ENCODE measurements around the gene KRR1.

The KRR1 gene

DNA sequence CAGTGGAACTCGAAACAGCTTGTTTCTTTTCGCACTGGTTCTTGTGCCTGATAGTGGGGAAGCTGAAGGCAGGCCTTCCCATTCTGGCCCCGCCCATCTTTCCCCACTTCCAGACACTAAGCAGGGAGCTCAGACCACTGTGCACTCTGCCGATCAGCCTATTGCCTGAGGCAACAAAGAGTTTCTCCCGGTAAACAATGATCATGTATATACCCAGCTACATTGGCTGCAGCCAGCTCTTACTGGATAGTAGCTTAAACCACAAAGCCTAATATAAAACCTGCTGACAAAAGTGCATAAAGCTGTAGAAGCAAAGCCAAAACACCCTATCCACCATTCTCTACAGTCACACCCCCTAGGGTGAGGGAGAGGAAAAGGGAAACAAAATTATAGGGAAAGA is 55.6 kb downstream of the KRR1 start:
- no peaks in the 10 kb centered on the region for H3K36me3 ChIP-seq (ENCODE audit: low read length)
- no peaks in the 10 kb centered on the region for H3K9me2 ChIP-seq (replicated peaks; ENCODE audit: insufficient read depth, low read length)
- no peaks in the 10 kb centered on the region for H3K79me2 ChIP-seq (ENCODE audit: insufficient read depth, low read length)
- H3F3A ChIP-seq (ENCODE audit: insufficient read depth): no peaks in the 10 kb centered on the region
- no peak overlapping the region for H2AFZ ChIP-seq (ENCODE audit: low read depth, low read length, severe bottlenecking)
- H3K9me3 ChIP-seq (ENCODE audit: insufficient read depth, low read length): no peaks in the 10 kb centered on the region
- H3K27ac ChIP-seq (ENCODE audit: low read depth, low read length): no peak overlapping the region
- no peak overlapping the region for H3K9ac ChIP-seq (ENCODE audit: low read length)
- no peak for TF ChIP-seq CTCF (IDR thresholded peaks at IDR 0.05; ENCODE audit: insufficient read depth, low read length, poor library complexity, severe bottlenecking)
- no peak for TF ChIP-seq EZH2phosphoT487 (conservative IDR thresholded peaks at IDR 0.05; ENCODE audit: low read length)
- no peaks in the 10 kb centered on the region for H3K27me3 ChIP-seq (ENCODE audit: low read length)
- no peak overlapping the region for H3K4me2 ChIP-seq (ENCODE audit: low read depth, low read length, poor library complexity, severe bottlenecking)
- H4K20me1 ChIP-seq (ENCODE audit: low read depth, low read length): no peaks in the 10 kb centered on the region
- H3K4me3 ChIP-seq (ENCODE audit: insufficient read depth, low read length, poor library complexity, severe bottlenecking): no peak overlapping the region

- Histone ChIP-seq H2AFZ (ENCODE audit: low read depth, low read length, severe bottlenecking) (no peak overlapping the region), H3F3A (ENCODE audit: insufficient read depth) (no peaks in the 10 kb centered on the region), H3K9me3 (ENCODE audit: insufficient read depth, low read length) (no peaks in the 10 kb centered on the region), H4K20me1 (ENCODE audit: low read depth, low read length) (no peaks in the 10 kb centered on the region), H3K9ac (ENCODE audit: low read length) (no peak overlapping the region), H3K4me3 (ENCODE audit: insufficient read depth, low read length, poor library complexity, severe bottlenecking) (no peak overlapping the region), H3K27me3 (ENCODE audit: low read length) (no peaks in the 10 kb centered on the region), H3K79me2 (ENCODE audit: insufficient read depth, low read length) (no peaks in the 10 kb centered on the region), H3K4me2 (ENCODE audit: low read depth, low read length, poor library complexity, severe bottlenecking) (no peak overlapping the region), H3K27ac (ENCODE audit: low read depth, low read length) (no peak overlapping the region), H3K36me3 (ENCODE audit: low read length) (no peaks in the 10 kb centered on the region), H3K9me2 (replicated peaks; ENCODE audit: insufficient read depth, low read length) (no peaks in the 10 kb centered on the region)
- no peak for TF ChIP-seq CTCF (IDR thresholded peaks at IDR 0.05; ENCODE audit: insufficient read depth, low read length, poor library complexity, severe bottlenecking)
- no peak for TF ChIP-seq EZH2phosphoT487 (conservative IDR thresholded peaks at IDR 0.05; ENCODE audit: low read length)
Measured at GRCh38 chr12:75452675-75453330, 58.6 kb downstream of the KRR1 start.

DNA sequence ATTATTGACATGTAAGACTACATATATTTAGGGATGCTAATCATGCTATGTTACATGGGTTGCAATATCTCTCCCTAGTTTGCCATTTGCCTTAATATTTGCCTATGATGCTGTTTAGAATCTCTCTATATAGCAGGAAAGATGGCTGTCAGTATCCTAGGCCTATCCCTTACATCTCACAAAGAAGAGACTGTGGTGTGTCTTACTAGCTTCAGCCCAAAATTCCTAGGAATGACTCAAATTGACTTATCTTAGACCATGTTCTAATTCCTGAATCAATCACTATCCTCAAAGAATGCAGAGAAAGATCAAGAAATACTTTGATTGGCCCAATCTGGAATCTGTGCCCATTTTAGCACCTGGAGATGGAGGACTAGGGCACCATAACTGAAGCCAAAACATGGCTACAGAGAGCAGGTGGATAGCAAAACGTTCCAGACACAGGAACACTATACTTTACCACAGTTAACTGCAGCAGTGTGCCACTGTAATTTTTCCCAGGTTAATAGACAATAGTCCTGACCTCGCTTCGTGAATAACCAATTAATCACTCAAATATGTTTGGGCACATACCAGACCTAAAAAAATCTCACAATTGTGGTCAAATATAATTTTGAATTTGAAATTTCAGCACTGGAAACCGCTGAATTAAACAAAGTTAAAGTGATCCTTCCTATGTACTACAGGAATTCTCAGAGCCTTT is 63.6 kb downstream of the KRR1 start:
- Histone ChIP-seq H3K9me3 (ENCODE audit: insufficient read depth, low read length) (no peaks in the 10 kb centered on the region), H3K4me3 (ENCODE audit: insufficient read depth, low read length, poor library complexity, severe bottlenecking) (no peak overlapping the region), H2AFZ (ENCODE audit: low read depth, low read length, severe bottlenecking) (no peak overlapping the region), H3K27ac (ENCODE audit: low read depth, low read length) (no peak overlapping the region), H3K9ac (ENCODE audit: low read length) (no peak overlapping the region), H3K36me3 (ENCODE audit: low read length) (no peaks in the 10 kb centered on the region), H3K4me2 (ENCODE audit: low read depth, low read length, poor library complexity, severe bottlenecking) (no peak overlapping the region), H3F3A (ENCODE audit: insufficient read depth) (no peaks in the 10 kb centered on the region), H3K27me3 (ENCODE audit: low read length) (no peaks in the 10 kb centered on the region), H3K9me2 (replicated peaks; ENCODE audit: insufficient read depth, low read length) (no peaks in the 10 kb centered on the region), H3K79me2 (ENCODE audit: insufficient read depth, low read length) (no peaks in the 10 kb centered on the region), H4K20me1 (ENCODE audit: low read depth, low read length) (no peaks in the 10 kb centered on the region)
- TF ChIP-seq CTCF (IDR thresholded peaks at IDR 0.05; ENCODE audit: insufficient read depth, low read length, poor library complexity, severe bottlenecking) (no peak), EZH2phosphoT487 (conservative IDR thresholded peaks at IDR 0.05; ENCODE audit: low read length) (no peak)

Measured in SU-DHL-6 (cell line).